Stimulated activated CD4-positive, alpha-beta T cell treated with anti-CD3 and anti-CD28 coated beads, TNF-alpha, amount 100 ng/mL, for 4 hours (primary cell): Measurements from ENCODE around the gene NHS.
"Not testable (repeated sequence)": the region's sequence is repeated elsewhere in the genome, so short reads cannot be mapped to it uniquely, and the experiment has no call there.

Experiments
- DNase-seq, 3 experiments: peaks; one replicate each; pipeline ENCODE4 v3.0.0-alpha.2; 2020; ENCODE audit warnings: low read depth in 3 of 3

NHS gene

DNA sequence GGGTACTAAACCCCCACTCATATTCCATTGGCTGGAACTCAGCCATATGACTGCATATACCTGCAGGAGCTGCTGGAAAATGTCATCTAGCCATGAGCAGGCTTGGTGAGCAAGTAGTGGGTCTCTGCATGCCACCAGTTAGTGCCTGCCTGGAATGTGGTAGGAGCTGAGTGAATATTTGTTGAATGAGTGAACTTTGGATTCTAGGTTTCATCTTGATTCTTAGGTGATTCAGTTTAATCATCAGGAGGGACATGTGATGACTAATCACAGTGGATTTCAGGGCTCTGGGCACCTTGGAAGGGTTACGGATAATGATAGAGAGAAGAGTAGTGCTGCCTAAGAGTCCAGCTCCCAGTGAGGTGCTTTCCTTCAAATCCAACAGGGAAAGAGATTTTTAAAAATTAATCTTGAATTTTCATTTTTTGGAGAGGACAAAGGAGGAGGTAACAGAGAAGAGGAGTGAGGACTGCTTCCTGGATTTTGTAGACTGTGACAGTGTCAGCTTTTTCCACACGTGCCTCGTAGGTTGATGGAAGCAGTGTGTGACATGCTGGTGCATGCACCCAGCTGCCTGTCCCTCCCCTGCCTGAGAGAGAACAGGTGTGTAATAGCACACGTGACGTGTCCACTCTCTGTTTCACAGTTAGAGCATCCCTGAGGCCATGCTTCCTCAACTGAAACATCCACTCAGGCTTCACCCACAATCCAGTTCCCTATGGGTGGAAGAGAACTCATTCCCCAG is 30.4 kb downstream of the NHS start:
- DNase-seq = no peak

DNA sequence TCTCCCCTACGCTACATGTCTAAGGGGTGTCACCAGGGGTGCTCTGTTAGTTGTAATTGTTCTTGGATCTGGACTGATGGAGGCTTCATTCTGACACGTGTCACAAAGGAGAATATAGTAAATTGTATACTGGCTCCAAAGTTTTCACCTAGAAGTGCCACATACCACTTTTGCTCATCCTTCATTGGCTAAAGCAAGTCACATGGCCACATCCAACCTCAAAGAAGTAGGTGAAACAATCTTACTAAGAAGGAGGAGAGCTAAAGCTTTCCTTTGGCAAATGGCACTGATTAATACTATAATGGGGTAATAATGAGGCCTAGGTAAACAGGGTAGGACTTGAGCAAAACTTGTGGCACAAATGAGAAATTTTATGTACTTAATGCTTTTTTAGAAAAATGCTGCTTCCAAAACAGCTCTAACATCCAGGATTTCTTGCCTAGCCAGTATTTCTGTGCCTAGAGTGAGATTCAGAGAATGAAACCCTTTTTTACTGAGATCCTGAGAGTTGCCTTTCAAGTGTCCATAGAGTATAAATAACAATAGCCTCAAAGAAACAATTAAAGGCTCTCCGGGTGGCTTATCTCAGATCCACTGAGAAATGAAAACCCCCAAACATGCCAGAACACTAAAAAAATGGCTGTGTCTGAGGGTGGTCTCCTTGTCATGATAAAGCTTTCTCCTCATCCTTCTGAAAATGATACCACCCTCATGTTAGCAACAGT is 34.7 kb downstream of the NHS start:
- DNase-seq = no peak

DNA sequence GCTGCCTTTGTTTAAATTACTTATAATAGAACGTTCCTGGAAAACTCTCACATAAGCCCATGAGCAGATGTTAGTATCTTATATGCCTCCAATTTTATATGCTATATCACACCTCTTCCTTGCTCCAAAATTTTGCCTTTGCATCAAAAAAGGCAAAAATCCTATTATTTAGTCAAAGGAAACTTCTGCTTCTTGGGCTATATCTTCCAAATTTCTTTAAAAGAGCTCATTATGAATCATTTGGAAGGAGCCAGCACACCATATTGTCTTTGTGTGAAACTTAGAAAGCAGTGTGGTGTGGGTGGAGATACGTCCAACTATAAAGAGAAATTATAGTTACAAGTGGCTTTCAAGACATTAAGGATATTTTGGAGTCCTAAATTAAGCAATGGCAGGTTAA is 35.7 kb downstream of the NHS start:
- DNase-seq = no peak

DNA sequence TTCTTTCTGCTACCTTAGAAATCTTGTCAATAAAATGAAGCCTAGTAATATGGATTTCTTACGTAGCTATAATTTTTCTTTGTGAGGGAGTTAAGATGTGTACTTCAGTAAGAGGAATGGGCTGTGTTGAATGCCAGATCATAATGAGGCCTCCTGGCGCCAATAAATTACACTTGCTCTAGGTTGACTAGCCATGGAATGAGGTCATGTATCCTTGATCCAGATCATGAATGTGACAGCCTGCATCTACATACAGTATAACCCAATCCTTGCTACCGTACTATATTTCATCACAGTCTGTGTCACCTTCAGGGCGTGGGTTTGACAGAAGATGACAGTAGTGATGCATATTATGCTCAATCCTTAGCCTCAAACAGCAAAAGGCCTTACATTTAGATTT is 36.2 kb downstream of the NHS start:
- DNase-seq = no peak

DNA sequence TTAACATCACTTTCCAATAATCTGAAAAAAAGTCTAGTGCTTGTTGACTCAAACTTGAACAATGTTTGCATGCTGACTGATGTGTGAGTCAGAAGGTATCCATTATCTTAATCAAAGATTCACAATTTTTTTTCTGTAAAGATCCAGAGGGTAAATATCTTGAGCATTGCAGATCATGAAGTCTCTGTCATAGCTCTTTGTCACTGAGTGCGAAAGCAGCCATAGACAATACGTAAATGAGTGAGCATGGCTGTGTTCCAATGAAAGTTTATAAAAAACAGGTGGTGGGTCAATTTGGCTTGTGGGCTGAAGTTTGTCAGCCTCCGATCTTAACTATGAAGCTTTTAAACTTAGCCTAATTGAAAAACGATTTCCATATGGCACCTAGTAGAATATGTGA is 37.7 kb downstream of the NHS start:
- DNase-seq = no peak

DNA sequence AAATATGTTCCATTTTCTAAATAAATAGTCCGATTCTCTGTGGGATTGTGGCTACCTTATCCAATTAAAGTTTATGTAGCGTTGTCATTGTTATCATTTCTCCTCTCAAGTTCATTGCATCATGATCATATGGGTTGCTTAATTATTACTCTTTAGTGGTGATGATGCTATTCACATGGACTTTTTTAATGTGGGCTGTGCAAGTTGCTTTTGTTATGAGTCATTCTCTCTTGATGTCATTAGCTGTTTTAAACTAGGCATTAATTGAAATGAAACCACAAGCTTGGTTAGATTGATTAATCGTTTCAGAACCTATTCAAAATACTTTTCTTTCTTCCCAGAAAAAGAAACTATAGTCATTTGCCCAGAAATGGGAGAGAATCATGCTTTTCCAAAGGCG is 38.2 kb downstream of the NHS start:
- DNase-seq = no peak

DNA sequence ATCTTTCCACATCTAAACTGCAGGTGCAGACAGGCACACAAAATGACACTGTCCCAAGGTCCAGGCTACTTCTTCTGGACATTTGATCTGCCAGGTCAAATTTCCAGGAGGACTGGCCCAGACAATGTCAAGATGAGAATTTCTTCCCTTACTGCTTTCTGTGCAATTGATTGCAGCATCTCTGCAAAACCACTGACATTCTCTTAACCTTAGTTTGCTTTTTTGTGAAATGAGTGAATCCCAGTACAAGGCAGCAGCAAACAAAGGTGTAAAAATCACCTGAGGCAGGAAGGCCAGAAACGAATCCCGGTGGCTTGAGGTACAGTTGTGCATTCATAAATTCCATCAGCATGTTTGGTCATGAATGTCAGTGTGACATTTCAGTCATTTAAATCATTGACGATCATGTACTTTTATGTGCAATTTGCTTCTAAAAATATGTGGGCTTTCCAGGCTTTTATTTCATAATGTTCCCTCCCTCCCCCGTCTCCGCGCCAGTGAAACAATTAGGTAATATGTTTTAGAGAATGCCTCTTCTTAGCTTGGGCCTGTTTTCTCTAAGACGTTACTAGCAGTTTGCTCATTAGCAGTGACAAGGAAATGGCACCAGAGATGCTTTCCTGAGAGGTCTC is 39.1 kb downstream of the NHS start:
- DNase-seq = no peak

DNA sequence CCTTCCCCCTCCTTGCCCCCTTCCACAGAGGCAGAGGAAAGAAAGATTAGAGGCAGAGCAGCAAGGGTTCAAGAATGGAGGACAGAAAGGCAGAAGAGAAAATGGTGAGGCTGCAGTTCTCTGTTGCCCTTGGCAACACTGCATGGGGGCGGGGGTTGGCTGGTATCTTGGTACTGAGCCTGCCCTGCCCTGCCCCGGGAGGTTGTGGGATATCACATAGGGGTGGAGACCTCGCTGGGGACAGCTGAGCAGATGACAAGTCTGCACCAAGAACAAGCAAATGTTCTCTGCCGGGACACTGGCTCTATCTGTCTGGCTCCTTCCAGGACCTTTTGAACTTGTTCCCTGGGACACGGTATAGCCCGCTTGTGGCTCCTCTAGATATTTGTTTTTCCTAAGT is 39.8 kb downstream of the NHS start:
- DNase-seq = no peak

DNA sequence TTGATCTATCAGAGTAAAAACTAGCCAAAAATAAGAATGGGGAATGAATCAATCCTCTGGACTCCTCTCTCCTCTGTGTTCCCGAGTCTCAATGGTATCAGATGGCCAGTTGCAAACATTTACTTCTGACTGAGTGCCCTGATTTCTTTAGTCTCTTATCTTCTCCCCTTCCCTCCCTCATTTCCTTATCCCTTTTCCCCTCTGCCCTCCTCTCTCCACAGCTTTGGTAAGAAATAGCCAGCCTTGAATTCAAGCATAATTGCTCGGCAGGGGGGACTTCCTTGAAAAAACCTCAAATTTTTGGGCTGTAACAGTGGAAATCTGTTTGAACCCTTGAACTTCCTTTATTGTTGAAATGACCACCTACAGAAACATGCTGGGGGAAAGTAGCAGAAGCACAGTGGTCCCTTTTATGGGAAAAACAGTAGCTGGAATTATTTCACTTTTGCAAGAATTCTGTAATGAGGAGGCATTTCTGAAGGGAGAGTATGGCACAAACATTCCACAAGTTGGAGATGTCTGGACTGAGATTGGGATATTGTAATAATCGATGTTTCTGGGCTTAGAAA is 40.3 kb downstream of the NHS start:
- no peak for DNase-seq

DNA sequence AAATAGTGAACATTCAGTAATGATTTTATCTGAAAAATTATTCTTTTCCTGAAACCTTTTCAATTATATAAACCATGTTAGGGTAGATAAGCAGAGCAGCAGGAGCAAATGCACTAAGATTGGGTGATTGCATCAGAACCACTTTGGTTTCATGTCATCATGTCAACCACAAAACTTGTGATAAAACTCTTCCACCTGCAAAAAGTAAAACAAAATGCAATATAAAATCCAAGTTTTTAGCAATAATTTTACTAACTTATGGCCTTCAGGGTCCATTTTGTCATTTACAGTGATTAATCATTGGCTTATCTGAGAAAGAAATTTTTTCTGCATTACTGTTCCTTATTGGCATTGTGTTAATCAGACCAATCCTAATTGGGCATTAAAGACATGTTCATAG is 42.4 kb downstream of the NHS start:
- no peak for DNase-seq

DNA sequence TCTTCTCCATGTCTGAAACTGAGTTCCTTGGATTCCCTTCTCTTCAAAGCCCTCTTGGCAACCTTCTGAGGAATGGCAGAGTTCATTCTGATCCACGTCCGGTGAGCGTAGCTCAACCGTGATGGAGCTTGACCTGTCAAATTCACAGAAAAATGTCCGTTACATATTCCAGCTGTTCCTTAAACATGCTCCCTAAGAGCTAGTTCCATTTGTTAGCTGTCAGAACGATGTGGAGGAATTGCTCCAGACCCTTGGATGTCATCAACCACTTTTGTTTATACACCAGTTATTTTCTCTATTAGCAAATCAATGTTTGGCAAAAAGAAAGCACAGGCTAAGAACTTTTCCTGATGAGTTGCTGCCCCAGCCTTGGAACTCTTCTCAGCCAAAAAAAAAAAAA is 50.1 kb downstream of the NHS start:
- no peak for DNase-seq

DNA sequence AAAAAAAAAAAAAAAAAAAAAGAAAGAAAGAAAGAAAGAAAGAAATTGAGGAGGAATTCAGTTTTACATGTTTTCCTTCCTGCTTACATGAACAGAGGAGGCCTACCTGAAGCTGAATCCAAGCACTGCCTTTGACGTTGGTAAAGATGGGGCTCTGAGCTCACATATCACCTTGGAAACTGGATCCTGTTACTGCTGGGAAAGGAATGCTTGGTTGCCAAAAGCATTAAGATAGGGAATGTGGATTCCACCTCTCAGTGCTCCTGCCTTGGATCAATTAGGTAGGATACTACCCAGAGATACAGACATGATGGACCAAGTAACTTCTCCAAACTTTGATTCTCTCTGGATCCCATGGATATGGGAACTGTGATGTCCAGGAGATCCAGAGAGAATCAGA is 50.6 kb downstream of the NHS start:
- DNase-seq = no peak

DNA sequence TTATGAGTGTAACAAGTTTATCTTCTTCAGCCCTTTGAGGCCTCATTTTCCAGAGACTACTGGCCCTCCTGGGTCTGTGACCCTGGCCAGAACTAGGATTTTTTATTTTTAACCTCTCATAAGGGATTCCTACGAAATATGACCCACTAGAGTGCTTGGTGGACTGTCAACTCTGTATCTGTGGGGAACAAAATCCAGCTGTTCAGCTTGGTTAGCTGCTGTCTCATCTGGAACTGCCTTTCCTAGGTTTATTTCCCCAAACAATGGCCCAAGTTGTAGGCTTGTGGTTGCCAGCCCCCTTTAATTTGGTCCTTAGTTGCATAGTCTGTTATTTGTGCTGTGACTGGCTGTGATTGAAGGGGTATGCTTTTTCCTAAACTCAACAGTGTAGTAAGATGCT is 56.2 kb downstream of the NHS start:
- DNase-seq = no peak

DNA sequence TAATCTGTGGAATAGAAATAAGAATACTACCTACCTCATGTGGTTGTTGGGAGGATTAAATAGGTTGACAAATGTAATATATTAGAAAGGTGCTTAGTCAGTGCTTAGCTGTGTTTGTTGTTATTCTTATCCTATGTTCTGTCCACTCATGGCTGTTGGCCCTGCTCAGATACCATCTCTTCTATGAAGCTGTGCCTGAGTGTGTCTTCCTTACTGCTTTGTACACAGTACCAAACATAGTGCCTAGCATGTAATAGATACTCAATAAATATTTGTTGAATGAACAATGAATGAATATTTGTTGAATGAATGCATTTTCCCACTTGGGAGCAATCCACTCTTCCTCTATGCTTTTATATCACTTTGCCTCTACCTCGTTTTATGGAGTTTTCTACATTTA is 57.2 kb downstream of the NHS start:
- DNase-seq = no peak

DNA sequence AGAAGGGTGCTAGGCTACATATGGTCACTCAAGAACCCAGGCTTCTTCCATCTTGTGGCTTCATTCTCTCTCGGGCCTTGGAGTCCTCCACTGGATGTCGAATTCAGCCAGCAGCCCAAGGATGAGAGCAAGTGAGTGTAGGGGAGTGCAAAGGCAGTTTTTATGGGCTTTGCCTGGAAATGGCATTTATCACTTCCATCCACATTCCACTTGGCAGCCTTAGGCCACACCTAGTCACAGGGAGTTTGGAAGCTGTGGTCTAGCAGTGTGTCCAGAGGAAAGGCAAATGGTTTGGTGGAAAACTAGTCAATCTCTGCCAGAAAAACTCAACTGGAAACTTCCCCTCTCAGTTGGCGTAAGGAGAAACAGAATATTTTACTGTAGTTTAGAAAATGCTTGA is 59.0 kb downstream of the NHS start:
- DNase-seq = no peak

DNA sequence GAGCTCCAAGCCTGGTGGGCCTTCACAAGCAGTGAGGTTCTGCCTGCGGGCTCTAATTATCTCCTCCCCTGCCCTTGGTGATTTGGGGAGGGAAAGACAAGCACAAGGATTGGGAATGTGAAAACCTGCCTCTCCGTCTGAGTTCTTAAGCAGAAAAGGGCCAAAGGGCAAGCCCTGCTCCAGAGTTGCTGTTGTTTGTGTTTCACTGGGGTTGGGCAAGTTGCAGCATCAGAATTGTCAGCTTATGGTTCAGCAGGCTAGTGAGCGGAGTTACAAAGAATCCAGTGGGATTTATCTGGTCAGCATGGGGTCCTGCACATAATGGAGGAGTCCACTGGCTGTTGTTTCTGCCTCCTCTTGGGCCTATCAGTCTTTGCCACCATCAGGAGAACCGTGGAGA is 60.5 kb downstream of the NHS start:
- no peak for DNase-seq

DNA sequence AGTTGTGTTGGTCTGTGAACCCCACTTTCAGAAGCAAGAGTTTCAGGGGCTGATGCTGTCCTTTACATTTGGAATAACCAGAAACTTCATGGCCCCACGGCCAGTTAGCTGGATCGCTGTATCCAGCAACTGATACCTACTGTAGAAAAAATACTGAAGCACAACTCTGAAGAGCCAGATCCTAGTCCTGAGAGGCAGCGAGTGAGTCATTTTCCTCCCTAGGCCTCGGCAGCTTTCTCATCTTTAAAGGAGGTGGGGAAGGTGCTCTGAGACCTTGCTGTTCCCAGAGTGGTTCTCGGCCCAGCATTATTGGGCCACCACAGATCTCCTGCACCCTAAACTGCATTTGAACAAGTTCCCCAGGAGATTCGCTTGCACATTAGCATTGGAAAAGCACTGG is 63.2 kb downstream of the NHS start:
- no peak for DNase-seq

DNA sequence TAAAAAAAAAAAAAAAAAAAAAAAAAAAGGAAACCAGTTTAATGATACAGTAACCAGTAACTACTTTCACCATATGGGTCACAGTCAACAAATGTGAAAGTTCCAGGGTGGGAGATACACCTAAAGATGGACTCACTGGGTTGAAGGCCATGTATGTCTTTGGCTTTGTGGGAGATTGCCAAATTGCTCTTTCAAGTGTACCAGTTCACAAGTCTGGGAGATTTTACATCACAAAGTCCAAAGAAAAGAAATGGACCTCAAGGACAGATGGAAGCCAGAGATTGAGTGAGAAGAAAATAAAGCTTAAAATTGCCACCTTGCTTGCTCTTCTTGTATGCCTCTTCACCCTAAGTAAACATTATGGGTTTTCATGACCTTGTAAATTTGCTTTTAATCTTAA is 65.3 kb downstream of the NHS start:
- DNase-seq = no peak

DNA sequence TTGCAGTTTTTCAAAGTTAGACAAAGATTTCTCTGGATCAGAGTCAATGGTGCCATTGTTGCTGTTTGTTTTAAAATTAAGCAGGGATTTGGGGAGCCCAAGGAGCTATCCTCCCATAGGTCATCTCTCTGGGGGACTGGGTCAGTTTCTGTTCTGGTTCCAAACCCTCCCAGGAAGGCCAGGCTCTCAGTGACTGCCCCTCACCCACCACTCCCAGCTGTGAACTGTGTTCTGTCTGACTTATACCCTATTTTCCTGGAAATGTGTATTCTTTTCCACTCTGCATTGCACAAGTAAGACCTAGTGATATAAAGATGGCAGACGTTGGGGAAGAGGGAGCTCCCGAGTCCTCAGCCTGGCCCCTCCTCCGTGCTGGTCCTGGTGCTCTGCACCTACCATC is 65.8 kb downstream of the NHS start:
- DNase-seq = no peak

DNA sequence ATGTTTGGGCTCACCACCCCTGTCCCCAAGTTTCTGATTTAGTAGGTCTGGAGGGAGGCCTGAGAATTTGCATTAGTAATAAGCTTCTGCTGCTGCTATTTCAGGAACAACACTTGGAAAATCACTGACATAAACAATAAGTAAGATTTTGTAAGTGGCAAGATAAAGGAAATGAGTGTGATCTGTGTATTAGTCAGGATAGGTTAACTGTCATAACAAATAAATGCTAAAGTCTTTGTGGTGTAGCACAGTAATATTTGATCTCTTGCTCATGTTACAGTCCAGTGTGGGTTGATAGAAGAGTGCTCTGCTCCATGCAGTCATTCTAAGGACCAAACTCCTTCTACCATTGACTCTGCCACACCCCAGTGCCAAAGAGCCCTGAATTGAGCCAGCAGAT is 67.0 kb downstream of the NHS start:
- DNase-seq = no peak

DNA sequence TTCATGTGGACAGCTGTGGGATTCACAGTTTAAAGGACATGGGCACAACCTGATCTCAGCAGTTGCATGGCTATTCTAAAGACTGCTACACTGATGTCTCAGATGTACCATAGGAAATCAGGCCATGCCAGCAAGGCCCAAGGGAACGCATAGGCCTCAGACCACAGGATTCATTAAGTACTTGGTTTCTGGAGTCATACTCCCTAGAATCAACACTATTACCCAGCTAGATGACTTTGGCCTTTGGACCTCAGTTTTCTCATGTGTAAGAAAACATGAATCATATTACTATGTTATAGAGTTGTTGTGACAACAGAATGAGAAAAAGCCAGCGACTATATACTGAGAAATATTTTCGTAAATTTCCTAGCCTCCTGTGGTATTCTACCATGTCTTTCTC is 67.9 kb downstream of the NHS start:
- no peak for DNase-seq

DNA sequence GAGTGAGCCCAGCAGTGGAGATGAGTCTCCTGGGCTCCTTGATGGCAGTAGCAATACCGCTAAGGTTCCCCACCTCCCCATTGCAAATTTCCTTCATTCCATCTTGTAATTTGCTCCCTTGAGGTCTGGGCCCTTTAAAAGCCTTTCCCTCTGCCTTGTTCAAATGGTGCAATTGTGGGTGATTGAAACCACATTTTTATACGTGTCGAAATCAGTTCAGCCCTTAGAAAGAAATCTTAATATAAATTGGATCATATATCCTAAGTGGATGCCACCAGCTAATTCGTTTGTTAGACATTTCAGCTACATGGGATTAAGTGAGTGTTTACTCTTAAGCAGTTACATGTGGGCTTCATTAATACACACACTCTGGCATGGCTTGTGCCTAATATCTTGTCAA is 68.6 kb downstream of the NHS start:
- no peak for DNase-seq

DNA sequence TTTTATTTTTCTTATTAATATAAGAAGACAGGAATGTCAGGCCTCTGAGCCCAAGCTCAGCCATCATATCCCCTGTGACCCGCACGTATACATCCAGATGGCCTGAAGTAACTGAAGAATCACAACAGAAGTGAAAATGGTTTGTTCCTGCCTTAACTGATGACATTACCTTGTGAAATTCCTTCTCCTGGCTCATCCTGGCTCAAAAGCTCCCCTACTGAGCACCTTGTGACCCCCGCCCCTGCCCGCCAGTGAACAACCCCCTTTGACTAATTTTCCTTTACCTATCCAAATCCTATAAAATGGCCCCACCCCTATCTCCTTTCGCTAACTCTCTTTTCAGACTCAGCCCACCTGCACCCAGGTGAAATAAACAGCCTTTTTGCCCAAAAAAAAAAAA is 71.3 kb downstream of the NHS start:
- DNase-seq = not testable (repeated sequence)
